ENCODE results near the gene CADPS2. TPM values are rescaled to one million over a fixed set of nuclear protein-coding genes. Genes with fewer than 3 reads are reported as not detected.

CADPS2 gene
- not detected for total RNA-seq

- Mint-ChIP-seq H3K27me3 (peaks cover 40% of the 10 kb centered on the region), H3K36me3 (ENCODE audit: low read depth) (no peaks in the 10 kb centered on the region), H3K27ac (no peak within 1 kb of the TSS), H3K4me1 (peaks cover 8% of the 10 kb centered on the region), H3K4me3 (no peak within 1 kb of the TSS), H3K9me3 (ENCODE audit: low read depth) (no peaks in the 10 kb centered on the region)
- POLR2A ChIA-PET, result no interaction called here
- DNase-seq, result peak; percentile 55
- peak; percentile 66 for ATAC-seq
- intact Hi-C loops (cut with DNase I, micrococcal nuclease), result loop anchor here in 1 of 2 experiments (10.0 kb wide), 1 partner anchor 582 kb away; the partner anchor contains the start of gene FEZF1
- CTCF ChIA-PET, result no interaction called here
Observed at GRCh38 chr7:122886357-122887081, at the start of gene CADPS2. TSS of gene CADPS2 (minus strand) at chr7:122886460. CDS start at chr7:122886337, 123 bp downstream.

DNA sequence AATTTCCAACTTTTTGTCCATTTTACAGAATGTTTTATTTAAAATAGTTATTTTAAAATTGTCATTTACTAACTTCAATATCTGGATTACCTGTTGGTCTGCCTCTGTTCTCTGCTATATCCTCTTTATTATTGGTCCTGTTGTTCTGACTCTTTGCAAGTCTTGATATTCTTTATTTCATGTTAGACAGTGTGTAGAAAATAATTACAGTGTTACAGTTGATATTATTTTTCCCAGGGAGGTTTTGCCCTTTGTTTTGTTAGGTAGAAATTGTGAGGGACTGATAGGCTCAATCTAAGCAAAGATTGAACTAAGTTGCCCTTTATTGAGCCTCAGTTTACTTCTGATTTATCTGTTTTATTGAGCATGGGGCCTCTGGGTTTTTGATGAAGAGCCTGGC, 49.4 kb upstream of the CADPS2 start:
- no peaks in the 10 kb centered on the region for H3K36me3 Mint-ChIP-seq (ENCODE audit: low read depth)
- H3K4me1 Mint-ChIP-seq, result no peaks in the 10 kb centered on the region
- intact Hi-C loops (cut with DNase I, micrococcal nuclease), result no loop called here
- H3K4me3 Mint-ChIP-seq, result no peak overlapping the region
- H3K27ac Mint-ChIP-seq, result no peak overlapping the region
- DNase-seq (no peak), ATAC-seq (no peak)
- peaks cover 7% of the 10 kb centered on the region for H3K9me3 Mint-ChIP-seq (ENCODE audit: low read depth)
- POLR2A ChIA-PET, result no interaction called here
- CTCF ChIA-PET, result no interaction called here
- H3K27me3 Mint-ChIP-seq, result no peaks in the 10 kb centered on the region

- no peaks in the 10 kb centered on the region for H3K36me3 Mint-ChIP-seq (ENCODE audit: low read depth)
- no peak overlapping the region for H3K27ac Mint-ChIP-seq
- POLR2A ChIA-PET, result no interaction called here
- no peaks in the 10 kb centered on the region for H3K9me3 Mint-ChIP-seq (ENCODE audit: low read depth)
- ATAC-seq (no peak), DNase-seq (no peak)
- intact Hi-C loops (cut with DNase I, micrococcal nuclease), result no loop called here
- no peaks in the 10 kb centered on the region for H3K27me3 Mint-ChIP-seq
- no peak overlapping the region for H3K4me3 Mint-ChIP-seq
- CTCF ChIA-PET, result no interaction called here
- H3K4me1 Mint-ChIP-seq, result no peaks in the 10 kb centered on the region
Observed at GRCh38 chr7:122919643-122920181, 33.5 kb upstream of the CADPS2 start.

DNA sequence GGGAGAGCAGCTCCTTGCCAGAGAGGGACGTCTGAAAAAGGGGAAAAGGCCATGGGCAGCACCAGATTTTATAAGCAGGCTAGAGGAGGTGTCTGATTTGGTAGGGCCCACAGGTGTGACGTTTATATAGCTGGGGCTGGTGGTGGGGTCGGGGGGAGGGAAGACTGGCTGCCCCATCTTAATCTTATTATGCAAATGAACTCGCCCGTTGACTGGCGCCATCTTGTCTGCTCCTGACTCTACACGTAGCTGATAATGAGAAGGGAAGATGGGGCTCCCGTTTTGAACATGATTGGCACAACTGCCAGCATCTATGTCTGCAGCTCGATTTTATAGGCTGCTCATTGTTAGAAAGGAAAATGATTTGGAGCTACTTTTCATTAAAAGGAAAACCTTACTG, 28.6 kb upstream of the CADPS2 start:
- Mint-ChIP-seq H3K27ac (no peak overlapping the region), H3K4me3 (no peak overlapping the region), H3K36me3 (ENCODE audit: low read depth) (no peaks in the 10 kb centered on the region), H3K4me1 (no peaks in the 10 kb centered on the region), H3K9me3 (ENCODE audit: low read depth) (peaks cover 5% of the 10 kb centered on the region), H3K27me3 (no peaks in the 10 kb centered on the region)
- no peak for ATAC-seq
- intact Hi-C loops (cut with DNase I, micrococcal nuclease), result no loop called here
- ChIA-PET CTCF (no interaction called here), POLR2A (no interaction called here)
- DNase-seq, result no peak

- Mint-ChIP-seq H3K27ac (no peak overlapping the region), H3K4me1 (no peaks in the 10 kb centered on the region), H3K36me3 (ENCODE audit: low read depth) (no peaks in the 10 kb centered on the region), H3K4me3 (no peak overlapping the region), H3K27me3 (no peaks in the 10 kb centered on the region), H3K9me3 (ENCODE audit: low read depth) (peaks cover 5% of the 10 kb centered on the region)
- CTCF ChIA-PET, result interaction anchor here (0.6 to 0.9 kb wide), 2 partner anchors 11 to 439 kb away, joined by 3 to 4 read pairs; no protein-coding TSS in a partner anchor
- POLR2A ChIA-PET, result no interaction called here
- intact Hi-C loops (cut with DNase I, micrococcal nuclease), result no loop called here
- no peak for DNase-seq
- ATAC-seq, result no peak
Observed at GRCh38 chr7:122913608-122914007, 27.3 kb upstream of the CADPS2 start.

DNA sequence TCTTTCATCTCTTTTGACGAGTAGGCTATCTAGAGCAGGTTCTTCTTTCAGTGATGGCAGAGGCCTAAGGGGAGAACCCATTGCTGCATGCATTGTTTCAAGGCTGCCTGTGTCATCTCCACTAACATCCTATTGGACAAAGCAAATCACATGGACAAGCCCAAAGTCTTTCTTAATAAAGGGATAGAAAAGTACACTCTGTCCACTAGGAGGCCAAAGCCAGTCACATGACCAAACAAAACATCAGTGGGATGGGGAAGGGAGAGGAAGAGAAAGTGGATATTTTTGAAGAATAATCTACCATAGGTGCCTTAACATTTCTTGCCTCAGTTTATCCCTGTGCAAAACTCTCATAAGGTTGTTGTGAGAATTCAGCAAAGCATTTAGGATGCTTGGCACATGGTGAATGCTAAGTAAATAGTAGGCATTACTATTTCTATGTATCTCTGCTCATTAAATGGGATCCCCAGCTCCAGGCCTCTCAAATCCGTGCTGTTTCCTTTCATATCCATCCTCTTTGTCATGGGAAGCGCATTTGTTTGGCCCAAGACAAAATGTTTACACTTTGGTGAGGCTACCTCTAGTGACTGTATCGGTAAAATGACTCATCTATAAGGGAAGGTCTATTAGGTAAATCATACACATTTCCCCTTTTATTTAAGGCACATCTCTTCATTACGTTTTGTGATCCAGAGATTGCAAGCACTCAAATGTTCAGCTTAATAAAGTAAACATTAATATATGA, 16.7 kb upstream of the CADPS2 start:
- H3K4me3 Mint-ChIP-seq, result no peak overlapping the region
- no peaks in the 10 kb centered on the region for H3K36me3 Mint-ChIP-seq (ENCODE audit: low read depth)
- H3K27me3 Mint-ChIP-seq, result no peaks in the 10 kb centered on the region
- DNase-seq (no peak), ATAC-seq (no peak)
- intact Hi-C loops (cut with DNase I, micrococcal nuclease), result no loop called here
- H3K27ac Mint-ChIP-seq, result no peak overlapping the region
- POLR2A ChIA-PET, result no interaction called here
- no peaks in the 10 kb centered on the region for H3K9me3 Mint-ChIP-seq (ENCODE audit: low read depth)
- no peaks in the 10 kb centered on the region for H3K4me1 Mint-ChIP-seq
- CTCF ChIA-PET, result no interaction called here

DNA sequence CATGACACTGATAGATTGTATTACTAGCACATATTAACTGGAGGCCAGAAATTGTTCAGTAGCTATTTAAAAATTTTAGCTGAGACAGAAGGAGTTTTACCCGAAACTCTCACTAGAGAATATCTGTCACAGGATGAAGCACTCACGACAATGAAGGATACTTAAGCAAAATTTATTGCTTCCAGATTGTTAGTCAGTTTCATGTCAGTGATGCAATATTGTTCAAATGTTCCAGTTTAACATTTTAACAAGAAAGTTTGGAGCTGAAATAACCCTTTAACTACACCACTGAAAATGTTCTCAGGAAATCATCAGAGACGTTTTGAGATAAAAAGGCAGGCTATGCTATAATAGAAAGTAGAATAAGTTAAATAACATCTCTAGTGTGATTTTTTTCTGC, 15.0 kb upstream of the CADPS2 start:
- ATAC-seq (no peak), DNase-seq (no peak)
- ChIA-PET POLR2A (no interaction called here), CTCF (interaction anchor here (0.6 kb wide), 1 partner anchor 54 kb away, joined by 3 read pairs; no protein-coding TSS in a partner anchor)
- no peaks in the 10 kb centered on the region for H3K27me3 Mint-ChIP-seq
- no peak overlapping the region for H3K27ac Mint-ChIP-seq
- intact Hi-C loops (cut with DNase I, micrococcal nuclease), result no loop called here
- H3K4me3 Mint-ChIP-seq, result no peak overlapping the region
- H3K4me1 Mint-ChIP-seq, result no peaks in the 10 kb centered on the region
- no peaks in the 10 kb centered on the region for H3K36me3 Mint-ChIP-seq (ENCODE audit: low read depth)
- no peaks in the 10 kb centered on the region for H3K9me3 Mint-ChIP-seq (ENCODE audit: low read depth)

DNA sequence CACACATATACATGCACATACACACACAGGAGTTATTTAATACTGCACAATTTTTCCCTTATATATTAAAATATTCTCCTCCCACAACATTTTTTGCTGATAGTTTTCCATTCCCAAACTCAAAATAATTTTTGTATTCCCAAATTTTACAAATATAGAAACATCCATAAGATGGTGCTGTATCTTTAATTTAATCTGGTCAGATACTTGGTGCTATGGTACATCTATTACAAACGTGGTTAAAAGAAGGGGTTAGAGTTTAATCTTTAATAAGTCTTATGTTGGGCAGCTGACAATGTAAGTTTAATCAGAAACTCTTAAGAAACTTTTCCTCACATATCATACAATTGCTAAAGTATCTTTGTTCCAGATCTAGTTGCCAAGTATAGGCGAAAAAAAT, 10.2 kb upstream of the CADPS2 start:
- intact Hi-C loops (cut with DNase I, micrococcal nuclease), result no loop called here
- Mint-ChIP-seq H3K4me3 (no peak overlapping the region), H3K27ac (no peak overlapping the region), H3K4me1 (no peaks in the 10 kb centered on the region), H3K36me3 (ENCODE audit: low read depth) (no peaks in the 10 kb centered on the region), H3K27me3 (no peaks in the 10 kb centered on the region), H3K9me3 (ENCODE audit: low read depth) (no peaks in the 10 kb centered on the region)
- no peak for ATAC-seq
- ChIA-PET CTCF (no interaction called here), POLR2A (no interaction called here)
- no peak for DNase-seq

DNA sequence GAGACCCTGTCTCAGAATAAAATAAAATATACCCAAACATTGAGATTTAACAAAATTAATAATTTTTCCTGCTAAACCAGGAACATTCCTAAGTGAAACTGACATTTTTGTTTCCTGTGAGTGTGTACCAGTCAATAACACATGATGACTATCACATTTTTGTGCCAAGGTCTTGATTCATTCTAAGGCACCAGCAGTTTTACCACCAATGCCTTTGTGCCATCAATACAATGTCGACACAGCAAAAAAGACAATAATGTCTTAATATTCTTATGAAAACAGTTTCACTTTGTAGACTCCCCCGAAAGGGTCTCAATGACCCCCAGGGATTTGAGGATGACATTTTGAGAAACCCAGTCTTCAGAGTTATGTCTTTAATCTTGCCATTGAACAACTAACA, 7.2 kb upstream of the CADPS2 start:
- Mint-ChIP-seq H3K9me3 (ENCODE audit: low read depth) (no peaks in the 10 kb centered on the region), H3K27me3 (peaks cover 9% of the 10 kb centered on the region), H3K27ac (no peak overlapping the region), H3K4me1 (no peaks in the 10 kb centered on the region), H3K36me3 (ENCODE audit: low read depth) (no peaks in the 10 kb centered on the region), H3K4me3 (no peak overlapping the region)
- CTCF ChIA-PET, result no interaction called here
- intact Hi-C loops (cut with DNase I, micrococcal nuclease), result no loop called here
- ATAC-seq (no peak), DNase-seq (no peak)
- POLR2A ChIA-PET, result no interaction called here

GRCh38 chr7:122889116-122889515, 2.9 kb upstream of the CADPS2 start:
- H3K4me3 Mint-ChIP-seq, result no peak overlapping the region
- POLR2A ChIA-PET, result no interaction called here
- peaks cover 8% of the 10 kb centered on the region for H3K4me1 Mint-ChIP-seq
- no peak overlapping the region for H3K27ac Mint-ChIP-seq
- ATAC-seq (no peak), DNase-seq (no peak)
- H3K9me3 Mint-ChIP-seq (ENCODE audit: low read depth), result no peaks in the 10 kb centered on the region
- CTCF ChIA-PET, result no interaction called here
- H3K27me3 Mint-ChIP-seq, result peaks cover 38% of the 10 kb centered on the region
- no peaks in the 10 kb centered on the region for H3K36me3 Mint-ChIP-seq (ENCODE audit: low read depth)
- intact Hi-C loops (cut with DNase I, micrococcal nuclease), result loop anchor here in 1 of 2 experiments (10.0 kb wide), 1 partner anchor 584 kb away; the partner anchor contains the start of gene FEZF1

DNA sequence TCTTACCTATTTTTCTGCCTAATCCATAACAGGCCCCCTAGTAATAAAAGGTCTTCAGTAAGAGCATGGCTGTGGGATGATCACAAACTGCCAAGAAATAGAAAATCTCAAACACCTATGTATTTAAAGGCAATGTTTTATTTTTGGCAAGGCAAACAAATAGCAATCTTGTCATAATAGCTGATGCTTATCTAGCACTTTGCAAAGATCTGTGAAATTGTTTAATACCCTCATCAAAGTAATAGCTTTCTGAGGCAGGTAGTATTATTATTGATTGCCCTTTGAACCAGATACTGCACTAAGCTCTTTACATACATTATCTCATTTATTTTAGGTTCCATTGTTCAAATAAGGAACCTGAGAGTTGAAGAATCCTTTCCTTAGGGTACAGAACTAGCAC, 1.6 kb upstream of the CADPS2 start:
- no peak for DNase-seq

DNA sequence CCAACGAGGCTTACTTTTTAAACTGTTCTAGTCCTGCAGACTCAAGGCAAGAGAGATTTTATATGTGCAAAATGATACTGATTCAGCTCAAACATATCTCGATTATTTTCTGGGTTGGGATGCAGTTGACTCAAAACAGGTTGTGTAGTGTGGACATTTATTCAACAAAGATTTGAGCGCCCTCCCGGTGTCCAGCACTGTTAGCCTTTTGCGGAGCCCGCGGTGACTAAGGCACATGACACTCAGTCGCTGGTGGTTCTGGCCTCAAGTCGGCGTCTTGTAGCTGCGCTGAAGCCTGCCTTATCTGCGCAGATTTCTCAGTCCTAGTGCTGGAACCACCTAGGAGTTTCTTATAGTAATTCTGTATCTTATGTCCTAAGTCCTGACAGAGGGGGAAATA, 938 bp upstream of the CADPS2 start:
- Mint-ChIP-seq H3K27me3 (peaks cover 40% of the 10 kb centered on the region), H3K36me3 (ENCODE audit: low read depth) (no peaks in the 10 kb centered on the region), H3K4me3 (no peak overlapping the region), H3K4me1 (peaks cover 8% of the 10 kb centered on the region), H3K27ac (no peak overlapping the region), H3K9me3 (ENCODE audit: low read depth) (no peaks in the 10 kb centered on the region)
- peak; percentile 5 for DNase-seq
- ChIA-PET POLR2A (no interaction called here), CTCF (no interaction called here)
- intact Hi-C loops (cut with DNase I, micrococcal nuclease), result loop anchor here in 1 of 2 experiments (10.0 kb wide), 1 partner anchor 582 kb away; the partner anchor contains the start of gene FEZF1
- no peak for ATAC-seq

More for the DNA sequence above, 1.6 kb upstream of the CADPS2 start:
- ChIA-PET CTCF (no interaction called here), POLR2A (no interaction called here)
- Mint-ChIP-seq H3K4me1 (peaks cover 8% of the 10 kb centered on the region), H3K27ac (no peak overlapping the region), H3K36me3 (ENCODE audit: low read depth) (no peaks in the 10 kb centered on the region), H3K27me3 (peaks cover 40% of the 10 kb centered on the region), H3K9me3 (ENCODE audit: low read depth) (no peaks in the 10 kb centered on the region), H3K4me3 (no peak overlapping the region)
- intact Hi-C loops (cut with DNase I, micrococcal nuclease), result loop anchor here in 1 of 2 experiments (10.0 kb wide), 1 partner anchor 583 kb away; the partner anchor contains the start of gene FEZF1
- no peak for ATAC-seq

All from activated CD4-positive, alpha-beta T cell treated with anti-CD3 and anti-CD28 coated beads for 36 hours (primary cell).